HCT116 (cell line): ENCODE data around the gene ZNF653.

Source experiments
- EGR1 ChIP-seq: IDR thresholded peaks from 2 replicates; pipeline ENCODE4 v1.6.1; 2012; ENCODE audit warnings: low read depth
- EZH2 ChIP-seq: fragments of 200-600 bp; sonication (generic); IDR thresholded peaks from 2 replicates; pipeline ENCODE4 v1.6.1; 2017; ENCODE audit warnings: antibody characterized with exemption, mixed run types
- POLR2A ChIP-seq: IDR thresholded peaks from 2 replicates; pipeline ENCODE4 v1.7.0; 2011; ENCODE audit warnings: borderline replicate concordance; ENCODE audit not compliant: insufficient read depth, insufficient read length; ENCODE audit errors: extremely low read depth
- POLR2AphosphoS5 ChIP-seq: IDR thresholded peaks from 2 replicates; pipeline ENCODE4 v1.6.1; 2011; ENCODE audit warnings: mild to moderate bottlenecking, low read depth, low read length, moderate library complexity
- SIN3A ChIP-seq: IDR thresholded peaks from 2 replicates; pipeline ENCODE4 v1.6.1; 2012; ENCODE audit warnings: low read depth
- SP1 ChIP-seq: IDR thresholded peaks from 2 replicates; pipeline ENCODE4 v1.6.1; 2012; ENCODE audit warnings: low read depth
- YY1 ChIP-seq: IDR thresholded peaks from 2 replicates; pipeline ENCODE4 v1.6.1; 2011; ENCODE audit warnings: low read length, low read depth, moderate library complexity, mild to moderate bottlenecking; ENCODE audit not compliant: insufficient replicate concordance; ENCODE audit errors: extremely low read depth
- ZNF274 ChIP-seq: fragments of 200-500 bp; sonication (Bioruptor generic); IDR thresholded peaks from 2 replicates; pipeline ENCODE4 v1.6.1; 2014; ENCODE audit warnings: mild to moderate bottlenecking, low read depth, low read length, inconsistent platforms
- TF ChIP-seq, protein P1 (sequence below), 3 experiments: fragments of 200-600 bp in 1 of 3; sonication (generic) in 1 of 3; IDR thresholded peaks in 2 of 3; conservative IDR thresholded peaks in 1 of 3; 2 replicates each; pipeline ENCODE4 v1.5.1; 2012 to 2017; ENCODE audit warnings: low read depth in 2 of 3, low read length in 2 of 3, antibody characterized with exemption in 1 of 3, borderline replicate concordance in 1 of 3, control low read depth in 1 of 3, mild to moderate bottlenecking in 1 of 3, mixed read lengths in 1 of 3, mixed run types in 1 of 3, moderate library complexity in 1 of 3; ENCODE audit not compliant: insufficient read depth in 1 of 3
- TF ChIP-seq, protein P2 (sequence below): IDR thresholded peaks from 2 replicates; pipeline ENCODE4 v1.6.1; 2012

DNA sequence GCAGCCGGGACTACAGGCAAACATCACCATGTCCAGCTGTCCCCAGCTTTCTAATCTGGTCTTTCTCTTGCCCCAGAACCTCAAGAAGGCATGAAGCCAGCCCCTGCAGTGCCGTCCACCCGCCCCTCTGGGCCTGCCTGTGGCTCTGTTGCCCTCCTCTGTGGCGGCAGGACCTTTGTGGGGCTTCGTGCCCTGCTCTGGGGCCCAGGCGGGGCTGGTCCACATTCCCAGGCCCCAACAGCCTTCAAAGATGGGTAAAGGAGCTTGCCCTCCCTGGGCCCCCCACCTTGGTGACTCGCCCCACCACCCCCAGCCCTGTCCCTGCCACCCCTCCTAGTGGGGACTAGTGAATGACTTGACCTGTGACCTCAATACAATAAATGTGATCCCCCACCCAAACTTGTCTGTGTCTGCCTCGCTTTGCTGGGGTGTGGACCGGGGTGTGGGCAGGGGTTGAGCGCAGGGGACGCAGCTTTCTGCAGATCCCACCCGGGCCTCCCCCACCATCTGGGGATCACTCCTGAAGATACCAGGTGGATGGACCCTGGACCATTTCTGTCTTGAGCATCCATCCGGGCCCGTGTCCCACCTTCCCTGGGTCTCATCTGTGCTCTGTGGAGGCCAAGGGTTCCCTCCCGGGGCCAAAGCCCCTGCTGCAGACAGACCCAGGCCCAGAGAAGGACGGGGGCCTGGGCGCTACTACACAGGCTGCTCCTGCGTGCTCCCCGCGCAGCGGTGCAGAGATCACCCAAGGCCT lies 54.9 kb downstream of the ZNF653 start:
- TF ChIP-seq, protein P1, sequence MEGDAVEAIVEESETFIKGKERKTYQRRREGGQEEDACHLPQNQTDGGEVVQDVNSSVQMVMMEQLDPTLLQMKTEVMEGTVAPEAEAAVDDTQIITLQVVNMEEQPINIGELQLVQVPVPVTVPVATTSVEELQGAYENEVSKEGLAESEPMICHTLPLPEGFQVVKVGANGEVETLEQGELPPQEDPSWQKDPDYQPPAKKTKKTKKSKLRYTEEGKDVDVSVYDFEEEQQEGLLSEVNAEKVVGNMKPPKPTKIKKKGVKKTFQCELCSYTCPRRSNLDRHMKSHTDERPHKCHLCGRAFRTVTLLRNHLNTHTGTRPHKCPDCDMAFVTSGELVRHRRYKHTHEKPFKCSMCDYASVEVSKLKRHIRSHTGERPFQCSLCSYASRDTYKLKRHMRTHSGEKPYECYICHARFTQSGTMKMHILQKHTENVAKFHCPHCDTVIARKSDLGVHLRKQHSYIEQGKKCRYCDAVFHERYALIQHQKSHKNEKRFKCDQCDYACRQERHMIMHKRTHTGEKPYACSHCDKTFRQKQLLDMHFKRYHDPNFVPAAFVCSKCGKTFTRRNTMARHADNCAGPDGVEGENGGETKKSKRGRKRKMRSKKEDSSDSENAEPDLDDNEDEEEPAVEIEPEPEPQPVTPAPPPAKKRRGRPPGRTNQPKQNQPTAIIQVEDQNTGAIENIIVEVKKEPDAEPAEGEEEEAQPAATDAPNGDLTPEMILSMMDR (IDR thresholded peaks at IDR 0.05 in 2 of 3, conservative IDR thresholded peaks at IDR 0.05 in 1 of 3; ENCODE audit: borderline replicate concordance in 1 of 3, insufficient read depth in 1 of 3, low read depth in 2 of 3, low read length in 2 of 3), result no peak
- no peak for TF ChIP-seq EZH2
- TF ChIP-seq POLR2A, result no peak
- no peak for TF ChIP-seq ZNF274
- TF ChIP-seq EGR1, result no peak
- TF ChIP-seq POLR2AphosphoS5, result no peak
- TF ChIP-seq, protein P2, sequence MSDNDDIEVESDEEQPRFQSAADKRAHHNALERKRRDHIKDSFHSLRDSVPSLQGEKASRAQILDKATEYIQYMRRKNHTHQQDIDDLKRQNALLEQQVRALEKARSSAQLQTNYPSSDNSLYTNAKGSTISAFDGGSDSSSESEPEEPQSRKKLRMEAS, result no peak
- no peak for TF ChIP-seq YY1
- no peak for TF ChIP-seq SP1
- no peak for TF ChIP-seq SIN3A
